Measurements from ENCODE around the gene RPN2.

Gene RPN2

DNA sequence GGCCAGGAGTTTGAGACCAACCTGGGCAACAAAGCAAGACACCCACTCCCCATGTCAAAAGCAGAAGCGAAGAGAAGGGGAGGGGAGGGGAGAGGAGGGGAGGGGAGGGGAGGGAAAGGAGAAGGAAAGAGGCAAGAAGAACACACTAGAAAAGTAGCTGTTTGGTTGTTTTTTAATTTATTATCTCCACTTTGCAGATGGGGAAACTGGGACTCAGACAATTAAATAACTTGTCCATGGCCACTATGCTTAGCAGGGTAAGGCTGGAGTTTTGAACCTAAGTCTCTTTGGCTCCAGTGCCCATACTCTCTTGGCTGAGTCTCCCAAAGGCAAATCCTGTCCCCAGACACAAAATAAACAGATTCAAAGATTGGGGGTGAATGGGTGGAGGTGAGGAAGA is 94.9 kb downstream of the RPN2 start:
- no peak for DNase-seq

DNA sequence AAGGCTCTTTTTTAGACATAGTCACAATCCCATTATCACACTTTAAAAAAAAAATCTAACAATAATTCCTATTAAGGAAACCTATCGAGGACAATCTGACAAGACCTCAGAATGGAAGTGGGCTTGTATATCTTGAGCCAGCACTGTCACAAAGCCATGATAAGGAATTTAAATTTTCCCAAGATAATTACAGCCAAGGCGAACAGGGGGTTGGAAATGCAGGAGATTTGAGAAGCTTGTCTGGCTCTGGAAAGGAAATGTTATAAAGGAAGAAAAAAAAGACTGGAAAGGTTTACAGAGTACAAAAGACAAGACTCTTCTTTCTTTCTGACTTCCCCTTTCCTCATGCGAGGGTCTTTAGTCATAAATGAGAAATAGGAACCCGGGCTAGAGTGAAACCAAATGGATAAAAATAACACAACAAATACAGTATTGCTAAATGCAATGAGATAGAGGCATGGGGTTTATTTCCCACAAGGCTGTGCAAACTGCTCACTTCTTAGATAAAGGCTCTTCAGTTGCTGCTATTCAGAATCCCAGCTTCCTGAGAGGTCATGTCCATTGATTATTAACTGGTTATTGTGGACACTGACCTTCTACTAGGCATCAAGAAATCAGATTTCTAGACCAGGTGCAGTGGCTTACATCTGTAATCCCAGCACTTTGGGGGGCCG is 95.9 kb downstream of the RPN2 start:
- DNase-seq: no peak

DNA sequence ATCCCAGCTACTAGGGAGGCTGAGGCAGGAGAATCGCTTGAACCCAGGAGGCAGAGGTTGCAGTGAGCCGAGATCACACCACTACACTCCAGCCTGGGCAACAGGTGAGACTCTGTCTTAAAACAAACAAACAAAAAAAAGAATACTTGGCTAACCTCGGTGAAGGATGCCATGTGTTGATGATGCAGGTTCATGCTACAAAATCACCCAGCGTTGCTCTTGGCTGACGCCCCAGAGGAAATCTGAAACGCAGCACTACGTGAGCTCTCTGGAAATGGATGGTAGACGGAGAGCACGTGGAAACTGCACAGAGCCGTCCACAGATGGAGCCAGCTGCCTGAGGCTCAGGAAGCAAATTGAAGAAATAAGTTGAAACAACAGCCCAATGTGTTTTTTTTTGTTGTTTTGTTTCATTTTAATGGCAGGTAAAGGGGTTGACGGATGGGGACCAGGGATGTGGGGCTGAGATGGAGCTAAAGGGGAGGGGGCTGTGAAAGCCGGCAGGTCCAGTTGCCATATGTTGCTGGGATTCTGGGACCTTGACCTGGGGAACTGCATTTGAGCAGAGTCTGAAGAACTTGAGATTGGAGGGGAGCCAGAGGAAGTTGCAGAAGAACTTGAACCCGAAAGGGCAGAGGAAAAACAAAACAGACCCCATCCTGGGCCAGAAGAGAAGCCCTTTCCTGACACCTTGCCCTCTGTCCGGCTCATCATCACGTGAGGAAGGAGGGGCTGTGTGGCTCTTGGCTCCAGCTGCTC is 97.5 kb downstream of the RPN2 start:
- DNase-seq: peak; percentile 87

DNA sequence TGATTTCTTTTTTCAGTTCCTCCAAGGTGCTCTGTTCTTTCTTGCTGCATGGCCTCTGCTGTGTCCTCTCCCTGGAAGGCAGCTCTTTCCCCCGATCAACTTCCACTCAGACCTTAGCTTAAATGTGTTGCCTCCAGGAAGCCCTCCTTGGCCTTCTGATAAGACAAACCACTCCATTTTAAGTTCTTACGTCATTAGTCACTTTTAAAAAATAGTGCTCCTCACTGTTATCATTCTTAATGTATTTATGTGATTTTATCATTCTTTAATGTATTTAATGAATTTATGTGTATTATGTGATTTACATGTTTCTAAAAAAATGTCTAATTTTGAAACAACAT is 98.1 kb downstream of the RPN2 start:
- no peak for DNase-seq

DNA sequence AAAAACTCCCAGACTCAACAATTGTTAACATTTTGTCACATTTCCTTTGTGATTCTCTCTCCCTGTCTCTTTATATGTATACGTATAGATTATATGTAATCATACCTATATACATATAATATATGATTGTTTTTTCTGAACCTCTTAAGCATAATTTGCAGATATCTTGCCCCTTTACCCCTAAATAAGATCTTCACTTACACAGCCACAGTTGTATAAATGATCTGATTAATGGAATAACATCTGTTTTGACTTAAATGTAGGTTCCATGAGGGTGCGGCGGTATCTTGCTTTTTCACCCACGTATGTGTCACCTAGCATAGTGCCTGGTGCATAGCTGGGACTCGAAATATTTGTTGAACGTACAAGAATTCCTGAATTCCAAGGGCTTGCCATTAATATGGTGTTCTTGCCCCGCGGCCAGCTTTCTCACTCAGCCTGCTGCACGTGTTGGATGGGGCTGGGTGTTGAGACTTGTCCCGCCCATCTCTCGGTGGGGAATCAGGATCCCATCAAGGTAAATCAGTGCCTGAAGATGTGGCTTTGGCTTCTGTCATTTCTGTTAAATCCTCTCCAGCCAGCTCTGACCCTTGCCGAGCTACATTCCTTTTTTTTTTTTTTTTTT is 99.9 kb downstream of the RPN2 start:
- no peak for DNase-seq

DNA sequence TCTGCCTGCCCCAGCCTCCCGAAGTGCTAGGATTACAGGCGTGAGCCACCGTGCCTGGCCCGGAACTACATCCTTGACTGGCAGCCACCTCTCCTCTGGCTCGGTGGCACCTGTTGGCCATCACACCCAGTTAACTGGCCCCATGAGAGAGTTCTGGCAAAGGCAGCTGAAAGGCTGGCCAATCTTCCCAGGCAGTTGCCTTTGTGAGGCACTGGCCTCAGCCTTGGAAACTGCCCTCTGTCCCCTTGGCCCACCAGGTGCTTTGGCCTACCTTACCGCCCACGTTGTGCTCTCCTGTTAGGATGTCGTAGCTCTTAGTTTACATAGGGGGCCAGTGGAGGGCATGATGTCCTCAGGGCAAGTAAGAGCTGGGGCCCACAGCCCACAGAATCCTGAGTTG is 100.7 kb downstream of the RPN2 start:
- no peak for DNase-seq

DNA sequence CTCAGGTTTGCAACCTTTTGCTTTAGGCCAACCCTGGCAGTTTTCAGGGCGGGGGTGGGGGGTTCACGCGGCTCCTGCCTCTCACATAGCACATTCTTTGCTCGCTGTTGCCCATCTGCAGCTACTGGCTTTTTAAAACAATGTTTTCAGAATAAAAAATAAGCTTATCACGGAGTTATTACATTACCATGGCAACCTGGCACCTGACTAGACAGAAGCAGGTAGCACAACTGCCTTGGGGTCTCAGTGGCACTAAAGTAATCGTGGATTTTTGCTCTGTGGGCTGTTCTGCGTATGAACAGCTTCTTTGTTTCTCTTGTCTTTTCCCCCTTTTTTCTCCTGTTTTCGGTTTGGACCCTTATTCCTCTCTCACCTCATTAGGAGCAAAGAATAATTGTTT is 101.3 kb downstream of the RPN2 start:
- no peak for DNase-seq

DNA sequence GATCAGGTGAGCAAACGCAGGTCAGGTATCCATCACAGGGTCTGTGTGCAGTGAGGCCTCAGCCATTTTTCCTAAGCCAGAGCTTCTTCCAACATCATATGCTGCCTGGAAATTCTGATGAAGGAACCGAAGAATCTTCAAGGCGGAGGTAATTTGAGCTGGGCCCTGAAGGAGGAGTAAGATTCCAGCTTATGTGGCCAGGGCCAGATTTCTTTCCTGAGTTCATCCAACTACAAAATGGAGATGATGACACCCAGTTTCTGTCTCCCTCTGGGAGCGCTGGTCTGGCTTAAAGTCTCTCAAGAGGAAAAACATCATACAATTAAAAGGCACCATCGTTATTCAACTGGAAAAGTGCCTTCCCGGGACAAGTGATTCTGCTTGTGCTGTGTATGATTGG is 103.4 kb downstream of the RPN2 start:
- DNase-seq: no peak

DNA sequence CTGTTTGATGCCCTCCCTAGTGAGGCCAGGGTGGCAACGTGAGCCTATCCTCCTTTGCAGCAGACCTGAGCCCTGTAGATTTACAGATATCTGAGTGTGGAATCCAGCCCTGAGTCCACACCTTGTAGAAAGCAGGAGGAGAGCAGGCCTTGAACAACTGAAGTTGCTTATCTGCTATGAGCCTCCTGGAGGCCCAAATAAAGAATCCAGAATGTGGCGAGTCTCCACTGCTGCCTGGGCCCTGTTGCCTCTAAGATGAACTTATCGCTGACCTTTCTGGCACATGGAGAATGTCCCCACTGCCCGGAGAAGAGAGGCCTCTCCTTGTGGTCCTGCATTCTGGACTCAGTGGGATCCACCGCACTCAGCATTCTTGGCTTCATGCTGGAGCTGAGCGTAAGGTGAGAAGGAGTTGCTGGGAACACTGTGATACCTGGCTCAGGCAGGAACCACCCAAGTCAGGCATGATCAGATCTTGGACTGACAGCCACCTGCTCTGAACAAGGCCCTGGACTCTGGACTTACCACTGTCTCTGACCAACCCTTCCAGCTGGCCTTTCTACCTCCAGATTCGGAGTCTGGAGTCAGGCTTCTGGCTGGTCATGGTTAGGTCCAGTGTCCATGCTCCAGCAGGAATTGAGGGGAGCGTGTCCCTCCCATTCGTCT is 104.5 kb downstream of the RPN2 start:
- no peak for DNase-seq

DNA sequence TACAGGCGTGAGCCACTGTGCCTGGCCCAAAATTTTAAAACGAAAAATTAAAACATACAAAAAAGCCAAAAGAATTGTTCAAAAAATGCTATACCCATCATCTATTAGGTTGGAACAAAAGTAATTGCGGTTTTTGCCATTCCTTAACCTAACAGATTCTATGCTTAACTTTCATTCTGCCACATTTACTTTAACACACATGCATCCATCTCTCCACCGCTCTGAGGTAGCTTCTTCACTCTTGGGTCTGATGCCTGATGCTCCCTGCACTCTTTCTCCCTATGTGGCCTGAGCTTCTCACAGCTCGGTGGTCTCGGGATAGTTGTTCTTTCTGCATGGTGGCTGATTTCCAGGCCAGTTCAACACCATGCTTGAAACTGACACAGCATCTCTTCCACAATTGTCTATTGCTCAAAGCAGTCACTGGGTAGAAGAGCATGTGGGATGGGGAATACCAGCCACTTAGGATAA is 105.6 kb downstream of the RPN2 start:
- no peak for DNase-seq

DNA sequence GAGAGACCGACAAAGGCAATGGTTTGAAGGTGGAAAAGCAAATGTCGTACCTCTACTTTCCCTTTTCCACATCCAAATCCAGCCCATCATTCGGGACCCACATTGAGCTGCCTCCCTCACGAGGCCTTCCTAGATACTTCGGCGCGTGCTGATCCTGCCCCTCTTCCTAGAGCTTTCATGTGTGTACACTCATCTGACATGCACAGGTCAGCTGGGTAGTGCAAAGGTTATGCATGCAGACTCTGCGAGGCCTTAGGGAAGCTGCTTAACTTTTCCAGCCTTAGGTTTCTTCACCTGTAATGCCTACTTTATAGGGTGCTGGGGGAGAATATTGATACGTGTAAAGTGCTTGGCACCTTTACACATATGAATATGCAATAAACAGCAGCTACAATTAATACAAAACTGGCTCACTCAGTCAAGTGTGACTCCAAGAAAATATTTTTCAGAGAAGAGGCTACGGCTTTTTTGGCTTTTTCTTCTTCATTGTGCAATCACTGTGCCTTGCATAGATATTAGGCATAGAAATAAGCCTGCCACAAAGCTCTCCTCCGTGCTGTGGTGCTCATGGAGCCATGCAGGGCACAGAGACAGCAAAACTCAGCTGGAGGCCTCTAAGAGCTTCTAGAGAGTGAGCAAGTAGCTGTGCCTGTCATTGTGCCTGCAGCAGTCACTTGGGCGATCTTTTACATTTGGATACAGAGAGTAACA is 106.7 kb downstream of the RPN2 start:
- no peak for DNase-seq

DNA sequence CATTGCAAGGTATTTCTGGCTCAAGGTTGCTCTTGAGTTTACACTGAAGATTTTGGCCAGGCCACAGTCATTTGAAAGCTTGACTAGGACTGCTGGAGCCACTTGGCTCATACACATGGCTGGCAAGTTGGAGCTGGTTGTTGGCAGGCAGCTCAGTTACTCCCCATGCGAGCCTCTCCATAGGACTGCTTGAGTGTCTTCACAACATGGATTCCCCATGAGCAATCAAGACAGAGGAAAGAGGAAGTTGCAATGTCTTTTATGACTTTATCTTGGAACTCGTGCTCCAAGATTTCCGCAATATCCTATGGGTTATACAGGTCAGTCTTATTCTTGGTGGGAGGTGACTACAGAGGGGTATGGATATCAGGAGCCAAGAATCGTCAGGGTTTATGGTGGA is 109.0 kb downstream of the RPN2 start:
- DNase-seq: no peak

DNA sequence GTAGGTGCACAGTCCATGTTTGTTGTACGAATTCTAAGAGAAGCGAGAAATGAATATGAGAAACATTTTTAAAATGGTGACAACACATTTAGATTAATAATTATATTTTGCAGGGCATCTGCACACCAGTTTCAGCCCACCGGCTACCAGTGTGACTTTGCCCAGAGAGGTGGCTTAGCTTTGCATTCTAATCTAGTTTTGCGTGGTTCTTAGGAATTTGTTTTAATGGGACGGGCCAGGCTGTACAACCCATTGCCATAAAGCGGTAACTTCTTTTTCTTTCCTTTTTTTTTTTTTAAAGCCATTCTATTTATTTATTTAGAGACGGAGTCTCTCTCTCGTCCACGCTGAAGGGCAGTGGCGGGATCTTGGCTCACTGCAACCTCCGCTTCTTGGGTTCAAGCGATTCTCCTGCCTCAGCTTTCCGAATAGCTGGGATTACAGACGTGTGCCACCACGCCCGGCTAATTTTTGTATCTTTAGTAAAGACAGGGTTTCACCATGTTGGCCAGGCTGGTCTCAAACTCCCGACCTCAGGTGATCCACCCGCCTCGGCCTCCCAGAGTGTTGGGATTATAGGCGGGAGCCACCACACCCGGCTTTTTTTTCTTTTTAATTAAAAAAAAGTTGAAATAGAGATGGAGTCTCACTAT is 111.2 kb downstream of the RPN2 start:
- DNase-seq: no peak

Measured in DMS79 treated with DMSO at 0.1 percent for 48 hours (cell line).